H1 (cell line): ENCODE results near the gene FHAD1. TPM values are rescaled to one million over a fixed set of nuclear protein-coding genes. Genes with fewer than 3 reads are reported as not detected.

Experiments used
- ASH2L ChIP-seq: fragments of 200-600, 300-600 bp; sonication (generic); IDR thresholded peaks from one replicate; pipeline ENCODE4 v1.7.1; 2017; ENCODE audit warnings: low read length
- BCL11A ChIP-seq, 2 experiments: IDR thresholded peaks; one replicate each; pipeline ENCODE4 v1.6.1; 2011; ENCODE audit warnings: low read depth in 2 of 2, low read length in 2 of 2, mild to moderate bottlenecking in 2 of 2
- CHD2 ChIP-seq: IDR thresholded peaks from 2 replicates; pipeline ENCODE4 v1.6.1; 2012; ENCODE audit warnings: low read length, improper control_type of control experiment
- EGR1 ChIP-seq: IDR thresholded peaks from 2 replicates; pipeline ENCODE4 v1.6.1; 2011; ENCODE audit warnings: low read depth, low read length, borderline replicate concordance
- ZNF274 ChIP-seq: IDR thresholded peaks from 2 replicates; pipeline ENCODE4 v1.7.0; 2012; ENCODE audit warnings: low read length, borderline replicate concordance; ENCODE audit errors: extremely low read depth
- polyA plus RNA-seq, 7 experiments: library from polyadenylated mRNA; depleted of rRNA in 3 of 7; stranded (reverse) in 5 of 7; unstranded in 2 of 7; fragments of >200 nt in 5 of 7; fragments of 200-250 nt in 2 of 7; gene quantifications; 1 replicate in 5 of 7; 2 replicates in 1 of 7; 4 replicates in 1 of 7; pipeline versions ENCODE4 v1.2.1 to v1.2.3, GENCODE V29; 2011 to 2013; ENCODE audit warnings: missing spikeins in 2 of 7, mixed read lengths in 2 of 7
- total RNA-seq: library from RNA; stranded (reverse); fragmentation: NEBNext Ultra II Directional; extraction: Animal tissue kit (Norgen Biotek cat#: 25700); gene quantifications from 2 replicates; pipeline ENCODE4 v1.2.1, GENCODE V29; 2021

FHAD1 gene
- total and polyA plus RNA-seq, 2 of the 8 experiments (the other 6 are each of a cell fraction or from before 2014, with no cell fraction given) = 0.39 to 0.69 TPM

- TF ChIP-seq BCL11A (IDR thresholded peaks at IDR 0.05; ENCODE audit: low read depth in 2 of 2, low read length in 2 of 2) = no peak
- TF ChIP-seq ASH2L = peak; percentile 88
- no peak for TF ChIP-seq EGR1
- no peak for TF ChIP-seq ZNF274
- no peak for TF ChIP-seq CHD2
- TF ChIP-seq, all 59 proteins: peak for 6
Observed at GRCh38 chr1:15206418-15207030, 40.5 kb upstream of the FHAD1 start (continued).
